ENCODE data around the gene CIT.

CIT gene

GRCh38 chr12:119749666-119750065 lies 127.5 kb downstream of the CIT start:
- H3K4me3 ChIP-seq (ENCODE audit: low read depth, low read length), result no peak overlapping the region
- no peak for DNase-seq (ENCODE audit: low read depth)
- TF ChIP-seq CTCF (IDR thresholded peaks at IDR 0.05; ENCODE audit: low read depth, low read length, missing control alignments), result no peak

GRCh38 chr12:119748497-119748896 lies 128.6 kb downstream of the CIT start:
- H3K4me3 ChIP-seq (ENCODE audit: low read depth, low read length), result no peak overlapping the region
- DNase-seq (ENCODE audit: low read depth), result no peak
- TF ChIP-seq CTCF (IDR thresholded peaks at IDR 0.05; ENCODE audit: low read depth, low read length, missing control alignments), result no peak

GRCh38 chr12:119746169-119746568 lies 131.0 kb downstream of the CIT start:
- H3K4me3 ChIP-seq (ENCODE audit: low read depth, low read length), result no peak overlapping the region
- TF ChIP-seq CTCF (IDR thresholded peaks at IDR 0.05; ENCODE audit: low read depth, low read length, missing control alignments), result no peak
- no peak for DNase-seq (ENCODE audit: low read depth)

GRCh38 chr12:119744900-119745606 lies 132.1 kb downstream of the CIT start:
- no peak for DNase-seq (ENCODE audit: low read depth)
- TF ChIP-seq CTCF (IDR thresholded peaks at IDR 0.05; ENCODE audit: low read depth, low read length, missing control alignments), result no peak
- no peak overlapping the region for H3K4me3 ChIP-seq (ENCODE audit: low read depth, low read length)

GRCh38 chr12:119742700-119743099 lies 134.4 kb downstream of the CIT start:
- DNase-seq (ENCODE audit: low read depth), result no peak
- no peak for TF ChIP-seq CTCF (IDR thresholded peaks at IDR 0.05; ENCODE audit: low read depth, low read length, missing control alignments)
- H3K4me3 ChIP-seq (ENCODE audit: low read depth, low read length), result no peak overlapping the region

GRCh38 chr12:119740830-119741229 lies 136.3 kb downstream of the CIT start:
- no peak for DNase-seq (ENCODE audit: low read depth)
- H3K4me3 ChIP-seq (ENCODE audit: low read depth, low read length), result no peak overlapping the region

More at GRCh38 chr12:119740830-119741229, 136.3 kb downstream of the CIT start:
- no peak for TF ChIP-seq CTCF (IDR thresholded peaks at IDR 0.05; ENCODE audit: low read depth, low read length, missing control alignments)
